HG03097 (cell line): ENCODE measurements around the gene BMPR1A.
A peak's percentile ranks its signal among the peaks of the same experiment; 100 is the strongest.

Experiments used
- ATAC-seq: cut with Tn5 transposase; IDR thresholded peaks from one replicate; pipeline ENCODE4 v1.9.1; 2021; ENCODE audit not compliant: unreplicated experiment, low FRiP score

The BMPR1A gene

DNA sequence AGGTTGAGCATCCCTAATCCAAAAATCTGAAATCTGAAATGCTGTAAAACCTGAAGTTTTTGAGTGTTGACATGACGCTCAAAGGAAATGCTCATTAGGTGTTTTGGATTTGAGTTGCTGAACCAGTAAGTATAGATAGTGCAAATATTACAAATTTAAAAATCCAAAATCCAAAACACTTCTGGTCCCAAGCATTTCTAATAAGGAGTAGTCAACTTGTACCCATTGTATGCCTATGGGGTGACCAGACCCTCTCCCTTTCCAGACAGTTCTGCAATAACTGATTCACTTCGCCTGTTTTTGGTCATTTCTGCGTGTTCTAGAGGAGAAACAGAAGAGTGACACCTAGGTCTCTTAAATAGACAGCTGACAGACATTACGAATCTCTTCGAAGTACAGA, 110.7 kb downstream of the BMPR1A start:
- ATAC-seq: no peak

DNA sequence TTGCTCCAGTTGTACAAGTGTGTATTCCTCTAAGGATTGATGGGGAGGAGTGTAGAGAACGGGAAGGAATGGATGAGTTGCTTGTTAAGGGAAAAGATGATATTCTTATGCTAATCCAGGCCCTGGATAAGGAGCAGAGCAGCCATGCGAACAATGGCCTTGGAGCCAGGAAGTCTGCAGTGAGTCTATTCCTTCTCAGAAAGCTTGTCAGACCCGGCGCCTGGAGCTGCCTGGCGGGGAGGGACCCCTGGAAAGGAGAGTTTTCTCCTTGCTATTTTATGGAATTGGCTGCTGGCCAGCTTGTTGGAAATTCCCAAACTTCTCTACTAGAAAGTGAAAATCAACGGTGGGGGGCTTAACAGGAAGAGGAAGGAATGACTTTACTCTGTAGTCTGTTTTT, 111.9 kb downstream of the BMPR1A start:
- ATAC-seq: no peak

GRCh38 chr10:86870679-86871078, 114.3 kb downstream of the BMPR1A start:
- ATAC-seq: no peak

DNA sequence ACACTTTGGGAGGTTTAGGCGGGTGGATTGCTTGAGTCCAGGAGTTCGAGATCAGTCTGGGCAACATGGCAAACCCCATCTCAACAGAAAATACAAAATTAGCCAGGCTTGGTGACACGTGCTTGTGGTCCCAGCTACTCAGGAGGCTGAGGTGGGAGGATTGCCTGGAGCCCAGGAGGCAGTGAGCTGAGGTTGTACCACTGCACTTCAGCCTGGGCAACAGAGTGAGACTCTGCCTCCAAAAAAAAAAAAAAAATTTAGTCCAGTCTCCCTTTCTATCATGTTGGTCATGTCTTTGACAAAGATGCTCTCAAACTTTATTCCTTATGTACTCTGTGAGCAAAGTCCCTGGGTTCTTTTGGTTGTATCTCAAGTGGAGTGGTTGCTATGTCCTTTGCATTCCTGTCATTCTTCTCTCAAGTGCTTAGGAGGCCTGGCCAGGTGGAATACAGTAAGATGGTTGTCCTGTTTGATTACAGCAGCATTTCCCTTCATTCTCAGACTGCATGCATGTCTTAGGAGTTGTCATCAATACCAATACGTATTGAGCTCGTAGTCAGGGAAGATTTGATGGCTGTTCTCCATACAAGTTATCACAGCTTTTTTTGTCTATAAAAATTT, 115.3 kb downstream of the BMPR1A start:
- ATAC-seq: no peak

DNA sequence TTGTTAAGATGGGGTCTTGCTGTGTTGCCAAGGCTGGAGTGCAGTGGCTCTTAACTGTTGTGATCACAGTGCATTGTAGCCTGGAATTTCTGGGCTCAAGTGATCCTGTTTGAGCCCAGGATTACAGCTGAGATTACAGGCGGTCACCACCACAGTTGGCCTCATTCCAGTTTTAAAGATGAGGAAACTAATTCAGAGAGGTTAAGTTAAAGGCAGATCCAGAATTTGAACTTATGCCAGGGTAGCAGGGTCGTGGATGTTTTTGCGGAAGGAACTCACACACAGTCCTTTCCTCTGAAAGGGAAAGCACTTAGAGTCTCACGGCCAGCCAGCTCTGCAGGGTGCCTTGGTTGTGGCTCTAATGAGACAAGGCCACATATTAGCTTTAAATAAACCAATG, 116.3 kb downstream of the BMPR1A start:
- no peak for ATAC-seq

GRCh38 chr10:86876748-86877147, 120.3 kb downstream of the BMPR1A start:
- ATAC-seq: no peak

DNA sequence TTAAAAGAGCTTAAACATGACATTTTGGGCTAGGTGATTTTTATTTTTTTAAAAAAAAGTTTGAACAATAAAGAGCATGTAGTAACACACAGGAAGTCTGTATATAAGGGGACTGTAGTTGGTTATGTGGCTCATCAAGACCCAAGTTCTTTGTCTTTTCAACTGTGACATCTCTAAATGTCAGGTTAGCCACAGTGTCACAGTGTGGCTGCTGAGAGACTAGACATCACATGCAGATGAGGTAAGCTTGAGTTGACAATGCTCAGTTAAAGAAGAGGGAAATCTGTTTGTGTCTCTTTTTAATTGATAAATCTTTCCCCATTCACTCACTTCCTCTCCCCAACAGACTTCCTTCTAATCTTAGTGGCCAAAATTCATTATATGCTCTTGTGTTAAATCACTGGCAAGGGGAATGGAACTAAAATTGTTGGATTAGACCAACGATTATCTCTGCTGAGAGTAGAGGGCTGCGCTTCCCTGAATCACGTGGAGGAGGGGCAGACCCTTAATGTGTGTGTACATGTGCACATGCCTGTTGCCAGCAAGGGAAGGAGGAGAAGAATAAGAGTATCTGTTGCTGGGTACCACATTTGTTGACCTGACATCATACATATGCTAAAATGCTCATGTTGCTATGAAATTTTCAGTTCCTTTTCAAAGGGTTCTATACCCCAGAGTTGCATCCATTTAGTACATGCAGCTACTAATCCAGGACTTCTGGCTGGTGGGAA, 122.7 kb downstream of the BMPR1A start:
- ATAC-seq: no peak

- no peak for ATAC-seq
Measured at GRCh38 chr10:86880971-86881370, 124.6 kb downstream of the BMPR1A start.

GRCh38 chr10:86888585-86889381, 132.4 kb downstream of the BMPR1A start:
- ATAC-seq: peak; percentile 94

DNA sequence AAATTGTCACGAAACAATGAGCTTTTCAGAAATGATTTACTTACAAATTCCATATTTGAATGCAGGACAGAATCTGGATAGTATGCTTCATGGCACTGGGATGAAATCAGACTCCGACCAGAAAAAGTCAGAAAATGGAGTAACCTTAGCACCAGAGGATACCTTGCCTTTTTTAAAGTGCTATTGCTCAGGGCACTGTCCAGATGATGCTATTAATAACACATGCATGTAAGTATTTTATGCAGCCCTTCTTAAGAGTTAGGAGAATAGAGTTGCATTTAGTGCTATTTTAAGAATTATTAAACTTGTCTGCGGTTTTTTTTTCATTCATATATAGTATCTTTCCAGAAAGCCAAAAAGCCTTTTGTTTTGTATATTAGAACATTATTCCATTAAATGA, 133.6 kb downstream of the BMPR1A start:
- ATAC-seq: no peak

- no peak for ATAC-seq
Measured at GRCh38 chr10:86898511-86898910, 142.1 kb downstream of the BMPR1A start.

DNA sequence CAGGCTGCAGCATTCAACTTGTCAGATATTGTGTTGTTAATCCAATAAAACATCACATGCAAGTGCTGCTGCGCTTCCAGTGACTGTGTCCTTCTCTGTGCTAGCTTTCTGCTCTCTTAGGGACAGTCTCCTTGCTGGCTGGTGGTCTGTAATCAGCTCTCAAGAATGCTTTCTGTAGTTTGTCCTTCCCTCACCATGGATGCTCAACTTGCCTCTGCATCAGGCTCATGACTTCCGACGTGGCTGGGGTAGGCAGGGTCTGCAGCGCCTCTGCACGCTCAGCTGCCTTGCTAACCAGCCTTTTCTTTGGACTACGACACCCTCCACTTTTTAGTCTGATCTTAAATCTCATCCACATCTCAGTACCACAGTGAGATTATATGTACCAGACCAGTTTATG, 142.7 kb downstream of the BMPR1A start:
- no peak for ATAC-seq

GRCh38 chr10:86899670-86900276, 143.4 kb downstream of the BMPR1A start:
- no peak for ATAC-seq

- no peak for ATAC-seq
Measured at GRCh38 chr10:86900955-86901354, 144.5 kb downstream of the BMPR1A start.

- ATAC-seq: no peak
Measured at GRCh38 chr10:86904600-86904999, 148.2 kb downstream of the BMPR1A start.

DNA sequence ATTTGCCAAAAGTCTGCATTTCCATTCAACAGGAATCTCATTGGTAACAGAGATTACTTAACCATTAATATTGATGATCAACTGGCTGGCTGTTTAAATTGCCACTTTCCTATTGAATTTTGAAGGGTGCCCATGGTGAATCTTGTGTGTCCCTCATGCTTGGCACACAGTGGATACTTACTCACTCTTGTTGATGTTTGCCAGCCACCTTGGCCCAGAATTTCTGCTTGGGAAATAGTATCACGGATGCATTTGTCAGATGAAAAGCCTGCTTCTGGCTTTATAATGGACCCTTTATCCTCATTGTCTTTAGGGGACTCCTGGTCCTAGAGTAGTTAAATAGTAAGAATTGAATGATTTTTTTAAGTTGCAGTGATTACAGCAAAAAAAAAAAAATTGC, 149.0 kb downstream of the BMPR1A start:
- ATAC-seq: no peak

DNA sequence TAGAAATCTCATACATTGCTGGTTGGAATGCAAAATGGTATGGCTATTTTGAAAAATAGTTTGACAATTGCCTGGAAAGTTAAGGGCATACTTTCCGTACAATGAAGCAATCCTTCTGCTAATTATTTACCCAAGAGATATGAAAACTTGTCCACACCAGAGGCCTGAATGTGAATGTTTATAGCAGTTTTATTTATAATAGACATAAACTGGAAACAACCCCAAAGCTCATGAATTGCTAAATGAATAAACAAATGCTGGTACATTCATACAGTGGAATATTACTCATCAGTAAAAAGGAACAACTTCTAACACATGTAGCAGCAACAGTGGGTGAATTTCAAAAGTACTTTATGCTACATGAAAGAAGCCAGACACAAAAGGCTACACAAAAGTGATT, 158.3 kb downstream of the BMPR1A start:
- no peak for ATAC-seq

DNA sequence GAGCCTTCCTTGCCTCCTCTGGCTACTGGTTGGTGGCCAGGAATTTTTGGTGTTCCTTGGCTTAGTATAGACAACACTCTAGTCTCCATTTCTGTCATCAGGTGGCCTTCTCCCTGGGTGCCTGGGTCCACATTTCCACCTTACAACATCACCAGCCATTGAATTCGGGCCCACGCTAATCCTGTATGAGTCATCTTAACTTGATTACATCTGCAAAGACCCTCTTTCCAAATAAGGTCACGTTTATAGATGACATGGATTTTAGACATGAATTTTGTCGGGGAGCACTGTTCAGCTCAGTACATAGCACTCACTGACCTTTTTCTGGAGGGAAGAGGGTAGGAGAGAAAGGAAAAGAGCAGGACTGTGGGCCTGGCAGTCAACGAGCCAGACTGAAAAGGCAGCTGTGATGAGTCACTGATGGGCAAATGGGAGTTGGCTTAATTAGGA, 161.6 kb downstream of the BMPR1A start:
- ATAC-seq: no peak

- no peak for ATAC-seq
Measured at GRCh38 chr10:86922553-86922961, 166.1 kb downstream of the BMPR1A start.

DNA sequence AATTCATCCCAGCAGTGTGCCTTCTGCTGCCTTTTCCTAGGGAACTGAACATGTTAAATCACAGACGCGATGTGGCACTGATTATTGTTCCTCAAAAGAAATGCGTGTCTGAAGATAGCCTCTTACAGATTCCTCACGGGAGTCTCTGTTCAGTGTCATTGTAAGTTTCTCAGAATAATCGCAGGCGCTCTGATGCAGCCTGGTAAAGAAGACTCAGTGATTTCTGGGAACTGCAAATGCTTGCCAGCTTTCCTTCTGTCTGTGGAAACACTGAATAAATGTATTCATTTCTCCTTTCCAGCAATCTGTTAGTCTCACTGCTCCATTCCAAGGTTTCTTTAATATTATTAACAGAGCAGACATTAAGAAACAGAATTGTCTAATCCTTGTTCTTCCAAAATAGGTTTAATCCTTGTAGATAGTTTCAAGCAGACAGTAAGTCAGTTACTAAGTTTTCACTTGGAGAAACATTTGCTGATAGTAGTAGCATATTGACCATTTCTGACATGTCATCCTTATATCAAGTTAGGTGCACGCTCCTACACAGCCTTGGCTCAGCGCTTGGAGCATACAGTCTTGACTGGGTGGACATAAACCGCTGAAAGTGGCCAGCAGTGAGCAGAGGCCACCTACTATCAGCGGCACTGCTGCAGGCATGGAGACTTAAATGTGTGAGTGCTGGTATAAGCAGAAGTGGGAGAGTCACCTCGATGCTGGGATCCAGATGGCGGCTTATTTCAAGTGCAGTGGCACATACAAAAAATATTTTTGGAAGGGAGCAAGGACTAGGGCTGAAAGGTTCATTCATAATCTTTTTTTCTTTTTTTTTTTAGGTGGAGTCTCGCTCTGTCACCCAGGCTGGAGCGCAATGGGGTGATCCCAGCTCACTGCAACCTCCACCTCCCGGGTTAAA, 173.3 kb downstream of the BMPR1A start:
- ATAC-seq: no peak
